ENCODE results near the gene WNT3. TPM values are rescaled to one million over a fixed set of nuclear protein-coding genes. Genes with fewer than 3 reads are reported as not detected.

The WNT3 gene
- total and polyA plus RNA-seq, 2 experiments from 2014 or later = 2.1 to 3.0 TPM

- Histone ChIP-seq H4K20me1 (ENCODE audit: insufficient read depth) (no peaks in the 10 kb centered on the region), H3K79me2 (ENCODE audit: insufficient read depth) (no peaks in the 10 kb centered on the region), H3K36me3 (ENCODE audit: low read depth) (no peaks in the 10 kb centered on the region), H3K27me3 (replicated peaks; ENCODE audit: insufficient read depth) (peaks cover 15% of the 10 kb centered on the region), H3K27ac (no peak overlapping the region), H3K9me2 (ENCODE audit: insufficient read depth) (no peaks in the 10 kb centered on the region), H3K4me3 (no peak overlapping the region), H3K9me3 (ENCODE audit: low read depth) (no peaks in the 10 kb centered on the region), H3F3A (ENCODE audit: insufficient read depth) (no peaks in the 10 kb centered on the region), H3K4me2 (ENCODE audit: unreplicated experiment) (no peak overlapping the region), H2AFZ (no peak overlapping the region), H3K9ac (no peak overlapping the region), H3K4me1 (ENCODE audit: insufficient read depth) (no peaks in the 10 kb centered on the region)
- 69 to 73% methylated on average over 4 of the region's 4 CpGs for WGBS, 2 experiments (ENCODE audit: low coverage in 1 of 2, low lambda C conversion rate in 2 of 2, missing lambda C conversion rate in 2 of 2)
- TF ChIP-seq EZH2phosphoT487 (IDR thresholded peaks at IDR 0.05; ENCODE audit: insufficient read depth, low read depth) = no peak
- no peak for TF ChIP-seq EZH2 (IDR thresholded peaks at IDR 0.05; ENCODE audit: insufficient read depth, poor library complexity, severe bottlenecking)
- DNase-seq = no peak
- in situ Hi-C loops (cut with MboI) = no loop called here
Measured at GRCh38 chr17:46854948-46855347, 36.5 kb upstream of the WNT3 start.

DNA sequence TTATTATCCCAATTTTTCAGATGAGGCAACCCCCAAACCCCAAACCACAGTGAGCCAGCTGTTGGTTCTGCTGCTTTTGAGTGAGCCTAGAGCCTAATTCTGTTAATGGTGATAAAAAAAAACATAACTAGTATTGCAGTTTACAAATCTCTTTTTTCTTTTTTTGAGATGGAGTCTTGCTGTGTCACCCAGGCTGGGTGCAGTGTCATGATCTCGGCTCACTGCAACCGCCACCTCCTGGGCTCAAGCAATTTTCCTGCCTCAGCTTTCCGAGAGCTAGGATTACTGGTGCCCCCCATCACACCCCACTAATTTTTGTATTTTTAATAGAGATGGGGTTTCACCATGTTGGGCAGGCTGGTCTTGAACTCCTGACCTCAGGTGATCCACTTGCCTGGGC lies 36.0 kb upstream of the WNT3 start:
- in situ Hi-C loops (cut with MboI) = no loop called here

GRCh38 chr17:46853896-46854444 lies 35.5 kb upstream of the WNT3 start:
- H3K36me3 ChIP-seq (ENCODE audit: low read depth) = no peaks in the 10 kb centered on the region
- in situ Hi-C loops (cut with MboI) = no loop called here
- no peaks in the 10 kb centered on the region for H3K9me3 ChIP-seq (ENCODE audit: low read depth)
- no peaks in the 10 kb centered on the region for H4K20me1 ChIP-seq (ENCODE audit: insufficient read depth)
- no peaks in the 10 kb centered on the region for H3K9me2 ChIP-seq (ENCODE audit: insufficient read depth)
- H3K27me3 ChIP-seq (replicated peaks; ENCODE audit: insufficient read depth) = peaks cover 25% of the 10 kb centered on the region
- H3K4me3 ChIP-seq = no peak overlapping the region
- no peaks in the 10 kb centered on the region for H3K79me2 ChIP-seq (ENCODE audit: insufficient read depth)
- TF ChIP-seq EZH2phosphoT487 (IDR thresholded peaks at IDR 0.05; ENCODE audit: insufficient read depth, low read depth) (no peak), EZH2 (IDR thresholded peaks at IDR 0.05; ENCODE audit: insufficient read depth, poor library complexity, severe bottlenecking) (no peak)
- no peak overlapping the region for H3K9ac ChIP-seq
- H3K27ac ChIP-seq = no peak overlapping the region
- peak; percentile 69 for DNase-seq
- H3K4me2 ChIP-seq (ENCODE audit: unreplicated experiment) = no peak overlapping the region
- H3F3A ChIP-seq (ENCODE audit: insufficient read depth) = no peaks in the 10 kb centered on the region
- H3K4me1 ChIP-seq (ENCODE audit: insufficient read depth) = no peaks in the 10 kb centered on the region
- WGBS, 2 experiments (ENCODE audit: low coverage in 1 of 2, low lambda C conversion rate in 2 of 2, missing lambda C conversion rate in 2 of 2) = 61 to 62% methylated on average over 6 of the region's 6 CpGs
- H2AFZ ChIP-seq = no peak overlapping the region

More for the DNA sequence above, 36.0 kb upstream of the WNT3 start:
- Histone ChIP-seq H3F3A (ENCODE audit: insufficient read depth) (no peaks in the 10 kb centered on the region), H3K9me3 (ENCODE audit: low read depth) (no peaks in the 10 kb centered on the region), H3K27ac (no peak overlapping the region), H3K4me2 (ENCODE audit: unreplicated experiment) (no peak overlapping the region), H3K4me1 (ENCODE audit: insufficient read depth) (no peaks in the 10 kb centered on the region), H3K9ac (no peak overlapping the region), H3K9me2 (ENCODE audit: insufficient read depth) (no peaks in the 10 kb centered on the region), H3K36me3 (ENCODE audit: low read depth) (no peaks in the 10 kb centered on the region), H3K27me3 (replicated peaks; ENCODE audit: insufficient read depth) (peaks cover 20% of the 10 kb centered on the region), H3K4me3 (no peak overlapping the region), H3K79me2 (ENCODE audit: insufficient read depth) (no peaks in the 10 kb centered on the region), H2AFZ (no peak overlapping the region), H4K20me1 (ENCODE audit: insufficient read depth) (no peaks in the 10 kb centered on the region)
- WGBS, 2 experiments (ENCODE audit: low coverage in 1 of 2, low lambda C conversion rate in 2 of 2, missing lambda C conversion rate in 2 of 2) = 92% methylated on average over 3 of the region's 3 CpGs
- no peak for DNase-seq
- TF ChIP-seq EZH2 (IDR thresholded peaks at IDR 0.05; ENCODE audit: insufficient read depth, poor library complexity, severe bottlenecking) (no peak), EZH2phosphoT487 (IDR thresholded peaks at IDR 0.05; ENCODE audit: insufficient read depth, low read depth) (no peak)

DNA sequence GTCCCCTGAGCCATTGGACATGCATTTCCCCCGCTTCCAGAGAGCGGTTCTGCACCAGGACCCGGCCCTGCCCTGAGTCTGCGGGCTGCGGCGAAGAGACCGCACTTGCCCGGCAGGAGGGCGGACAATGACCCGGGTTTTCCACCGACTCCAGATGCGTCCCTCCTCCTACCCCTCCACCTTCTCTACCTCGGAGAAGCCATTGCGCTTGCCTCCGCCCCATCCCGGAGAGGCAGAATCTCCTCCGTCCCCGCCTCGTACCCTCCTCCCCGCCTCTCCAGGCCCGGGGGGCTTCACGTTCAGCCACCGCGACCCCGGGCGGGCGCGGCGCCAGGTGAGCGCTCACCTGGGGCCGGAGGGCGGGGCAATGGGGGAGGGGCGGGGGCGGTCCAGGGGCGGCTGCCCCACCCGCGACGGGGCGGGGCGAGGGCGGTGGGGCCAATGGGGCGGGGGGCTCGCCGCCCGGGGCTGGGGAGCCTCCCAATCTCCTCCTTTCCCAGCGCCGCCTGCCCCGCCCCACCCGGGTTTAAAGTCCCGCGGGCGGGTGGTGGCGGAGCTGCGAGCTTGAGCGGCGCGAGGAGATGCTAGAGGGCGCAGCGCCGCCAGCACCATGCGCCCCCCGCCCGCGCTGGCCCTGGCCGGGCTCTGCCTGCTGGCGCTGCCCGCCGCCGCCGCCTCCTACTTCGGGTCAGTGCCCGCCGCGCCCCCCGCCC lies 32.7 kb upstream of the WNT3 start, which contains the start of gene WNT9B:
TSS of gene WNT9B (plus strand) at position 555 of the 713 bp plus-strand sequence. CDS start at position 611, 56 bp downstream.
- peaks cover 47% of the 10 kb centered on the region for H3K27me3 ChIP-seq (replicated peaks; ENCODE audit: insufficient read depth)
- H3K4me2 ChIP-seq (ENCODE audit: unreplicated experiment) = peak within 1 kb of the TSS; percentile 70
- H3K4me1 ChIP-seq (ENCODE audit: insufficient read depth) = no peaks in the 10 kb centered on the region
- peak within 1 kb of the TSS; percentile 38 for H2AFZ ChIP-seq
- no peaks in the 10 kb centered on the region for H3K79me2 ChIP-seq (ENCODE audit: insufficient read depth)
- no peak for TF ChIP-seq EZH2phosphoT487 (IDR thresholded peaks at IDR 0.05; ENCODE audit: insufficient read depth, low read depth)
- no peak for TF ChIP-seq EZH2 (IDR thresholded peaks at IDR 0.05; ENCODE audit: insufficient read depth, poor library complexity, severe bottlenecking)
- peak within 1 kb of the TSS; percentile 65 for H3K4me3 ChIP-seq
- H3K9me2 ChIP-seq (ENCODE audit: insufficient read depth) = no peaks in the 10 kb centered on the region
- no peak within 1 kb of the TSS for H3K9ac ChIP-seq
- no peaks in the 10 kb centered on the region for H3F3A ChIP-seq (ENCODE audit: insufficient read depth)
- whole genome bisulfite sequencing, 2 experiments (ENCODE audit: low coverage in 1 of 2, low lambda C conversion rate in 2 of 2, missing lambda C conversion rate in 2 of 2) = 5 to 8% methylated on average over 18 to 64 of the region's 75 CpGs
- in situ Hi-C loops (cut with MboI) = no loop called here
- no peaks in the 10 kb centered on the region for H3K9me3 ChIP-seq (ENCODE audit: low read depth)
- no peaks in the 10 kb centered on the region for H3K36me3 ChIP-seq (ENCODE audit: low read depth)
- peak; percentile 56 for DNase-seq
- no peaks in the 10 kb centered on the region for H4K20me1 ChIP-seq (ENCODE audit: insufficient read depth)
- H3K27ac ChIP-seq = no peak within 1 kb of the TSS
